Trophoblast cell (in vitro differentiated cells and primary cell): ENCODE data around the gene SETD3.

Experiments
- DNase-seq, 2 donors: peaks; one replicate each; pipeline ENCODE4 v3.0.0-alpha.2; 2016
- H2AFZ ChIP-seq: 2 replicates; pipeline ENCODE4 v1.6.1; 2013; ENCODE audit warnings: low read length, moderate library complexity, mild to moderate bottlenecking; ENCODE audit not compliant: insufficient read depth, poor library complexity
- H2AK5ac ChIP-seq: 2 replicates; pipeline ENCODE4 v1.6.1; 2013; ENCODE audit warnings: mild to moderate bottlenecking, low read length
- H2BK120ac ChIP-seq: 2 replicates; pipeline ENCODE4 v1.6.1; 2013; ENCODE audit warnings: low read length, mild to moderate bottlenecking, moderate library complexity; ENCODE audit not compliant: insufficient read depth, poor library complexity
- H2BK12ac ChIP-seq: 2 replicates; pipeline ENCODE4 v1.6.1; 2013; ENCODE audit warnings: mild to moderate bottlenecking, low read length, moderate library complexity
- H2BK5ac ChIP-seq: 2 replicates; pipeline ENCODE4 v1.6.1; 2013; ENCODE audit warnings: low read length, low read depth, moderate library complexity, mild to moderate bottlenecking; ENCODE audit not compliant: poor library complexity
- H3K14ac ChIP-seq: 2 replicates; pipeline ENCODE4 v1.6.1; 2013; ENCODE audit warnings: mild to moderate bottlenecking, low read length
- H3K18ac ChIP-seq: 2 replicates; pipeline ENCODE4 v1.6.1; 2013; ENCODE audit warnings: mild to moderate bottlenecking, low read length
- H3K23ac ChIP-seq: 2 replicates; pipeline ENCODE4 v1.6.1; 2013; ENCODE audit warnings: low read length
- H3K27ac ChIP-seq: 2 replicates; pipeline ENCODE4 v1.5.1; 2013; ENCODE audit warnings: low read depth, mild to moderate bottlenecking, inconsistent platforms, low read length, moderate library complexity
- H3K27me3 ChIP-seq: 2 replicates; pipeline ENCODE4 v1.6.1; 2013; ENCODE audit warnings: inconsistent platforms, mild to moderate bottlenecking, low read length, moderate library complexity; ENCODE audit not compliant: insufficient read depth
- H3K36me3 ChIP-seq, 2 experiments: 1 replicate in 1 of 2; 2 replicates in 1 of 2; pipeline ENCODE4 v1.6.1; 2013; ENCODE audit warnings: low read length in 2 of 2, mild to moderate bottlenecking in 2 of 2, moderate library complexity in 1 of 2; ENCODE audit not compliant: insufficient read depth in 2 of 2, control insufficient read depth in 1 of 2
- H3K4ac ChIP-seq: 2 replicates; pipeline ENCODE4 v1.6.1; 2013; ENCODE audit warnings: low read depth, mild to moderate bottlenecking, low read length, moderate library complexity
- H3K4me1 ChIP-seq, 2 experiments: 1 replicate in 1 of 2; 2 replicates in 1 of 2; pipeline ENCODE4 v1.6.1; 2013; ENCODE audit warnings: low read length in 2 of 2, mild to moderate bottlenecking in 2 of 2, moderate library complexity in 1 of 2; ENCODE audit not compliant: insufficient read depth in 2 of 2, control insufficient read depth in 1 of 2
- H3K4me2 ChIP-seq: 2 replicates; pipeline ENCODE4 v1.6.1; 2013; ENCODE audit warnings: inconsistent platforms, mild to moderate bottlenecking, low read length, moderate library complexity
- H3K4me3 ChIP-seq: 2 replicates; pipeline ENCODE4 v1.5.1; 2013; ENCODE audit warnings: mild to moderate bottlenecking, low read depth, low read length, inconsistent platforms
- H3K79me1 ChIP-seq: one replicate; pipeline ENCODE4 v1.6.1; 2013; ENCODE audit warnings: low read length
- H3K79me2 ChIP-seq: 2 replicates; pipeline ENCODE4 v1.6.1; 2013; ENCODE audit warnings: low read length, mild to moderate bottlenecking; ENCODE audit not compliant: control insufficient read depth, insufficient read depth, poor library complexity
- H3K9ac ChIP-seq: 2 replicates; pipeline ENCODE4 v1.6.1; 2013; ENCODE audit warnings: mild to moderate bottlenecking, low read length
- H3K9me3 ChIP-seq: 2 replicates; pipeline ENCODE4 v1.6.1; 2013; ENCODE audit warnings: low read depth, mild to moderate bottlenecking, control low read depth, inconsistent platforms, low read length; ENCODE audit not compliant: insufficient read depth
- H4K12ac ChIP-seq: 2 replicates; pipeline ENCODE4 v1.6.1; 2013; ENCODE audit warnings: low read depth, mild to moderate bottlenecking, low read length, moderate library complexity
- H4K8ac ChIP-seq: 2 replicates; pipeline ENCODE4 v1.6.1; 2013; ENCODE audit warnings: low read depth, mild to moderate bottlenecking, low read length, moderate library complexity
- H4K91ac ChIP-seq: one replicate; pipeline ENCODE4 v1.6.1; 2013; ENCODE audit warnings: low read depth, mild to moderate bottlenecking, low read length, moderate library complexity
- WGBS: extraction: QIAGEN DNeasy Blood & Tissue Kit; methylation state at CpG from one replicate; pipeline ENCODE4 v1.1.7; 2013; ENCODE audit warnings: missing lambda C conversion rate; ENCODE audit not compliant: insufficient read length, insufficient coverage; ENCODE audit errors: extremely low coverage; 5-methylcytosine and 5-hydroxymethylcytosine counted together

SETD3 gene

DNA sequence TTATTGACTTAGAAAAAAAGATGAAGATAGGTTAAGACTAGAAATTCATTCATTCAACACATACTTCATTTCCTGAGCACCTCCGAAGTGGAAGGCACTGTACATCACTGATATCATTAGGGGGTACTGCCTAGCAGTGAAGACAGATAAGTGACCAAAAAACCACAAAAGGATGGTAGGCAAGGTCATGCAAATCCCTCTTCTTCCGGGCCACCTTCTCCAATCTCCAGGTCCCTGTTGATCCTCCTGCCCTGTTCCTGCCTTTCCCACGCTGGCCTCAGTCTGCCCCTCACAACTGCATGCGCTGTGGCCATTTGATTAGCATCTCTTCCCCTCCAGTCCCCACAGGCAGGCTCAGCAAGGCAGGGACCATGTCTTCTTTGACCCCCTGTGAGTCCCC is 60.8 kb downstream of the SETD3 start:
- DNase-seq, result no peak
- Histone ChIP-seq H2BK120ac (peak overlapping the region; percentile 75), H2BK5ac (peak overlapping the region; percentile 77), H3K27ac (no peak overlapping the region), H3K23ac (no peak overlapping the region), H3K9me3 (no peaks in the 10 kb centered on the region), H3K79me2 (peaks cover 4% of the 10 kb centered on the region), H2BK12ac (peak overlapping the region; percentile 95), H3K4me3 (no peak overlapping the region), H2AK5ac (peak overlapping the region; percentile 96), H3K18ac (peak overlapping the region; percentile 95), H3K4me2 (no peak overlapping the region), H3K27me3 (no peaks in the 10 kb centered on the region), H3K14ac (peak overlapping the region; percentile 80), H3K4ac (peak overlapping the region; percentile 84), H3K79me1 (peaks cover 15% of the 10 kb centered on the region), H3K4me1 (peaks cover 17 to 19% of the 10 kb centered on the region in 2 experiments), H3K9ac (no peak overlapping the region), H4K12ac (peak overlapping the region; percentile 36), H4K91ac (peak overlapping the region; percentile 89), H2AFZ (peak overlapping the region; percentile 52), H4K8ac (peak overlapping the region; percentile 90), H3K36me3 (peaks cover 0 to 2% of the 10 kb centered on the region in 2 experiments)
- WGBS, result no CpG with 5 or more reads among the region's 4 CpGs

GRCh38 chr14:99418242-99418641 is 62.4 kb downstream of the SETD3 start:
- no peak overlapping the region for H3K23ac ChIP-seq
- no peak overlapping the region for H3K18ac ChIP-seq
- no peak overlapping the region for H2BK5ac ChIP-seq
- H4K91ac ChIP-seq, result no peak overlapping the region
- H3K9me3 ChIP-seq, result no peaks in the 10 kb centered on the region
- no peak overlapping the region for H4K8ac ChIP-seq
- no peak overlapping the region for H3K27ac ChIP-seq
- H2AFZ ChIP-seq, result no peak overlapping the region
- peaks cover 8% of the 10 kb centered on the region for H3K79me1 ChIP-seq
- no peaks in the 10 kb centered on the region for H3K27me3 ChIP-seq
- peaks cover 1% of the 10 kb centered on the region for H3K79me2 ChIP-seq
- no peak overlapping the region for H2BK120ac ChIP-seq
- peaks cover 2 to 4% of the 10 kb centered on the region in 2 experiments for H3K36me3 ChIP-seq
- H3K4me1 ChIP-seq, result peaks cover 11 to 12% of the 10 kb centered on the region in 2 experiments
- H2BK12ac ChIP-seq, result no peak overlapping the region
- no CpG with 5 or more reads among the region's 1 CpG for WGBS
- no peak for DNase-seq
- no peak overlapping the region for H3K4me2 ChIP-seq
- no peak overlapping the region for H3K4ac ChIP-seq
- no peak overlapping the region for H4K12ac ChIP-seq
- H3K9ac ChIP-seq, result no peak overlapping the region
- no peak overlapping the region for H3K14ac ChIP-seq
- no peak overlapping the region for H2AK5ac ChIP-seq
- no peak overlapping the region for H3K4me3 ChIP-seq

GRCh38 chr14:99416909-99417308 is 63.8 kb downstream of the SETD3 start:
- no peak overlapping the region for H3K4me2 ChIP-seq
- no peak overlapping the region for H2BK12ac ChIP-seq
- H2BK5ac ChIP-seq, result no peak overlapping the region
- H4K8ac ChIP-seq, result no peak overlapping the region
- H2AK5ac ChIP-seq, result no peak overlapping the region
- H3K9me3 ChIP-seq, result no peaks in the 10 kb centered on the region
- no peak overlapping the region for H3K4me3 ChIP-seq
- no peak overlapping the region for H4K91ac ChIP-seq
- H3K4ac ChIP-seq, result no peak overlapping the region
- no peaks in the 10 kb centered on the region for H3K27me3 ChIP-seq
- H2BK120ac ChIP-seq, result no peak overlapping the region
- no peak overlapping the region for H3K18ac ChIP-seq
- H3K23ac ChIP-seq, result no peak overlapping the region
- peaks cover 5 to 6% of the 10 kb centered on the region in 2 experiments for H3K36me3 ChIP-seq
- no peak for DNase-seq
- no CpG with 5 or more reads among the region's 5 CpGs for WGBS
- no peak overlapping the region for H3K14ac ChIP-seq
- no peak overlapping the region for H2AFZ ChIP-seq
- peaks cover 8% of the 10 kb centered on the region for H3K79me1 ChIP-seq
- H3K4me1 ChIP-seq, result peaks cover 11 to 13% of the 10 kb centered on the region in 2 experiments
- H3K9ac ChIP-seq, result no peak overlapping the region
- H4K12ac ChIP-seq, result no peak overlapping the region
- H3K27ac ChIP-seq, result no peak overlapping the region
- H3K79me2 ChIP-seq, result peaks cover 1% of the 10 kb centered on the region

- Histone ChIP-seq H4K8ac (no peak overlapping the region), H2BK120ac (no peak overlapping the region), H3K36me3 (peaks cover 6 to 7% of the 10 kb centered on the region in 2 experiments), H3K18ac (no peak overlapping the region), H3K79me2 (peaks cover 1% of the 10 kb centered on the region), H3K9me3 (no peaks in the 10 kb centered on the region), H3K14ac (no peak overlapping the region), H4K12ac (no peak overlapping the region), H3K4me3 (no peak overlapping the region), H4K91ac (no peak overlapping the region), H2BK5ac (no peak overlapping the region), H3K4me1 (peaks cover 11 to 14% of the 10 kb centered on the region in 2 experiments), H3K27me3 (no peaks in the 10 kb centered on the region), H3K9ac (no peak overlapping the region), H2BK12ac (no peak overlapping the region), H2AK5ac (no peak overlapping the region), H3K23ac (no peak overlapping the region), H3K27ac (no peak overlapping the region), H2AFZ (no peak overlapping the region), H3K4me2 (no peak overlapping the region), H3K4ac (no peak overlapping the region), H3K79me1 (peaks cover 8% of the 10 kb centered on the region)
- WGBS, result no CpG with 5 or more reads among the region's 2 CpGs
- peak; percentile 80 to 98 for DNase-seq
Measured at GRCh38 chr14:99415496-99416281, 65.0 kb downstream of the SETD3 start.
